ENCODE data around the gene ALLC.

DNA sequence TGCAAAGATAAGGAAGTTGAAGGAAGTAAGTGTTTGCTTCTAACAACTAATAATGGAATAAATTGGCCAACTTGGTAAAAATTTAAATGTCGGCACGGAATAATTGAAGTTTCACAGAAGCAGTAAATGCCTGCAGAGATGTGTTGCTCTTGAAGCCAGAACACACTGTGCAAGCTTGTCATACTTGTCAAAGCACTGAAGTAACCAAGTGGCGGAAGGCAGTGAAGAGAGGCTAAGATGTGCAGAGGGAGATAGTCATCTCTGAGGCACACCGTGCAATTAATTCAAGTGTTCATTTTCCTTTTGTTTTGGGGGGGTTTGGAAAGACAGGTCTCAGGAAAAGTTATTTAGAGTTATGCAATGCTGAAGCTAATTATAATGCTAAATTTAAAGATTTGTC lies 50.6 kb downstream of the ALLC start:
- TF ChIP-seq GABPA (IDR thresholded peaks at IDR 0.05; ENCODE audit: low read depth) (no peak), YY1 (IDR thresholded peaks at IDR 0.05; ENCODE audit: low read depth) (no peak), NFIC (IDR thresholded peaks at IDR 0.05; ENCODE audit: borderline replicate concordance) (no peak), POLR2AphosphoS5 (IDR thresholded peaks at IDR 0.05; ENCODE audit: low read depth, low read length) (no peak), SIN3A (IDR thresholded peaks at IDR 0.05; ENCODE audit: borderline replicate concordance, low read depth, low read length) (no peak), FOSL2 (IDR thresholded peaks at IDR 0.05; ENCODE audit: borderline replicate concordance, low read depth) (no peak)
- TF ChIP-seq, protein P1, sequence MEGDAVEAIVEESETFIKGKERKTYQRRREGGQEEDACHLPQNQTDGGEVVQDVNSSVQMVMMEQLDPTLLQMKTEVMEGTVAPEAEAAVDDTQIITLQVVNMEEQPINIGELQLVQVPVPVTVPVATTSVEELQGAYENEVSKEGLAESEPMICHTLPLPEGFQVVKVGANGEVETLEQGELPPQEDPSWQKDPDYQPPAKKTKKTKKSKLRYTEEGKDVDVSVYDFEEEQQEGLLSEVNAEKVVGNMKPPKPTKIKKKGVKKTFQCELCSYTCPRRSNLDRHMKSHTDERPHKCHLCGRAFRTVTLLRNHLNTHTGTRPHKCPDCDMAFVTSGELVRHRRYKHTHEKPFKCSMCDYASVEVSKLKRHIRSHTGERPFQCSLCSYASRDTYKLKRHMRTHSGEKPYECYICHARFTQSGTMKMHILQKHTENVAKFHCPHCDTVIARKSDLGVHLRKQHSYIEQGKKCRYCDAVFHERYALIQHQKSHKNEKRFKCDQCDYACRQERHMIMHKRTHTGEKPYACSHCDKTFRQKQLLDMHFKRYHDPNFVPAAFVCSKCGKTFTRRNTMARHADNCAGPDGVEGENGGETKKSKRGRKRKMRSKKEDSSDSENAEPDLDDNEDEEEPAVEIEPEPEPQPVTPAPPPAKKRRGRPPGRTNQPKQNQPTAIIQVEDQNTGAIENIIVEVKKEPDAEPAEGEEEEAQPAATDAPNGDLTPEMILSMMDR (IDR thresholded peaks at IDR 0.05): no peak
- TF ChIP-seq, protein P2, sequence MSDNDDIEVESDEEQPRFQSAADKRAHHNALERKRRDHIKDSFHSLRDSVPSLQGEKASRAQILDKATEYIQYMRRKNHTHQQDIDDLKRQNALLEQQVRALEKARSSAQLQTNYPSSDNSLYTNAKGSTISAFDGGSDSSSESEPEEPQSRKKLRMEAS (IDR thresholded peaks at IDR 0.05; ENCODE audit: low read depth): no peak
- TF ChIP-seq, protein P3, sequence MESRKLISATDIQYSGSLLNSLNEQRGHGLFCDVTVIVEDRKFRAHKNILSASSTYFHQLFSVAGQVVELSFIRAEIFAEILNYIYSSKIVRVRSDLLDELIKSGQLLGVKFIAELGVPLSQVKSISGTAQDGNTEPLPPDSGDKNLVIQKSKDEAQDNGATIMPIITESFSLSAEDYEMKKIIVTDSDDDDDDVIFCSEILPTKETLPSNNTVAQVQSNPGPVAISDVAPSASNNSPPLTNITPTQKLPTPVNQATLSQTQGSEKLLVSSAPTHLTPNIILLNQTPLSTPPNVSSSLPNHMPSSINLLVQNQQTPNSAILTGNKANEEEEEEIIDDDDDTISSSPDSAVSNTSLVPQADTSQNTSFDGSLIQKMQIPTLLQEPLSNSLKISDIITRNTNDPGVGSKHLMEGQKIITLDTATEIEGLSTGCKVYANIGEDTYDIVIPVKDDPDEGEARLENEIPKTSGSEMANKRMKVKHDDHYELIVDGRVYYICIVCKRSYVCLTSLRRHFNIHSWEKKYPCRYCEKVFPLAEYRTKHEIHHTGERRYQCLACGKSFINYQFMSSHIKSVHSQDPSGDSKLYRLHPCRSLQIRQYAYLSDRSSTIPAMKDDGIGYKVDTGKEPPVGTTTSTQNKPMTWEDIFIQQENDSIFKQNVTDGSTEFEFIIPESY (IDR thresholded peaks at IDR 0.05; ENCODE audit: borderline replicate concordance, low read depth): no peak
- TF ChIP-seq, protein P4, sequence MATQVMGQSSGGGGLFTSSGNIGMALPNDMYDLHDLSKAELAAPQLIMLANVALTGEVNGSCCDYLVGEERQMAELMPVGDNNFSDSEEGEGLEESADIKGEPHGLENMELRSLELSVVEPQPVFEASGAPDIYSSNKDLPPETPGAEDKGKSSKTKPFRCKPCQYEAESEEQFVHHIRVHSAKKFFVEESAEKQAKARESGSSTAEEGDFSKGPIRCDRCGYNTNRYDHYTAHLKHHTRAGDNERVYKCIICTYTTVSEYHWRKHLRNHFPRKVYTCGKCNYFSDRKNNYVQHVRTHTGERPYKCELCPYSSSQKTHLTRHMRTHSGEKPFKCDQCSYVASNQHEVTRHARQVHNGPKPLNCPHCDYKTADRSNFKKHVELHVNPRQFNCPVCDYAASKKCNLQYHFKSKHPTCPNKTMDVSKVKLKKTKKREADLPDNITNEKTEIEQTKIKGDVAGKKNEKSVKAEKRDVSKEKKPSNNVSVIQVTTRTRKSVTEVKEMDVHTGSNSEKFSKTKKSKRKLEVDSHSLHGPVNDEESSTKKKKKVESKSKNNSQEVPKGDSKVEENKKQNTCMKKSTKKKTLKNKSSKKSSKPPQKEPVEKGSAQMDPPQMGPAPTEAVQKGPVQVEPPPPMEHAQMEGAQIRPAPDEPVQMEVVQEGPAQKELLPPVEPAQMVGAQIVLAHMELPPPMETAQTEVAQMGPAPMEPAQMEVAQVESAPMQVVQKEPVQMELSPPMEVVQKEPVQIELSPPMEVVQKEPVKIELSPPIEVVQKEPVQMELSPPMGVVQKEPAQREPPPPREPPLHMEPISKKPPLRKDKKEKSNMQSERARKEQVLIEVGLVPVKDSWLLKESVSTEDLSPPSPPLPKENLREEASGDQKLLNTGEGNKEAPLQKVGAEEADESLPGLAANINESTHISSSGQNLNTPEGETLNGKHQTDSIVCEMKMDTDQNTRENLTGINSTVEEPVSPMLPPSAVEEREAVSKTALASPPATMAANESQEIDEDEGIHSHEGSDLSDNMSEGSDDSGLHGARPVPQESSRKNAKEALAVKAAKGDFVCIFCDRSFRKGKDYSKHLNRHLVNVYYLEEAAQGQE (IDR thresholded peaks at IDR 0.05; ENCODE audit: low read depth, low read length): no peak
